Measurements from ENCODE around the gene SMIM12. TPM values are rescaled to one million over a fixed set of nuclear protein-coding genes. Genes with fewer than 3 reads are reported as not detected.

SMIM12 gene
- total RNA-seq, 6 experiments from 2014 or later: 42.0 to 53.6 (median 45.6) TPM

DNA sequence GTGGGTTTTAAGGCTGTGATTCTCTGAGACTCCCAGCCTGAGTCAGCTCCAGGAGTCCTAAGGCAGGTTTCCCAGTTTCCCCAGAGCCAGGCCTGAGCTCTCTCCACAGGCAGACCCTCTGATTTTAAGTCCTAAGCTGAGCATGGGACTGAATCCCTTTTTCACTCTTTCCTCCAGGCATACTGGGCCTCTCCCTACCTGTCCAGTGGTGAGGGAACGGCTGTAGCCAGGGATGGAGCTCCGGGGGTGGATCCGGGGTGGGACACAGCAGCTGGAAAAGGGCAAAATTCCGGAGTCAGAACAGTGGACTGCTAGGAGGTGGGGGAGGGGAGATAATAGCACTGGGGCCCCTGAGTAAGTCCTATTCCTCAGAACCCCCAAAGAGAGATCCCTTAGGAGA, 39.9 kb upstream of the SMIM12 start:
- no peaks in the 10 kb centered on the region for H3K4me1 Mint-ChIP-seq (ENCODE audit: low read depth)
- TF ChIP-seq, protein P1, sequence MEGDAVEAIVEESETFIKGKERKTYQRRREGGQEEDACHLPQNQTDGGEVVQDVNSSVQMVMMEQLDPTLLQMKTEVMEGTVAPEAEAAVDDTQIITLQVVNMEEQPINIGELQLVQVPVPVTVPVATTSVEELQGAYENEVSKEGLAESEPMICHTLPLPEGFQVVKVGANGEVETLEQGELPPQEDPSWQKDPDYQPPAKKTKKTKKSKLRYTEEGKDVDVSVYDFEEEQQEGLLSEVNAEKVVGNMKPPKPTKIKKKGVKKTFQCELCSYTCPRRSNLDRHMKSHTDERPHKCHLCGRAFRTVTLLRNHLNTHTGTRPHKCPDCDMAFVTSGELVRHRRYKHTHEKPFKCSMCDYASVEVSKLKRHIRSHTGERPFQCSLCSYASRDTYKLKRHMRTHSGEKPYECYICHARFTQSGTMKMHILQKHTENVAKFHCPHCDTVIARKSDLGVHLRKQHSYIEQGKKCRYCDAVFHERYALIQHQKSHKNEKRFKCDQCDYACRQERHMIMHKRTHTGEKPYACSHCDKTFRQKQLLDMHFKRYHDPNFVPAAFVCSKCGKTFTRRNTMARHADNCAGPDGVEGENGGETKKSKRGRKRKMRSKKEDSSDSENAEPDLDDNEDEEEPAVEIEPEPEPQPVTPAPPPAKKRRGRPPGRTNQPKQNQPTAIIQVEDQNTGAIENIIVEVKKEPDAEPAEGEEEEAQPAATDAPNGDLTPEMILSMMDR (IDR thresholded peaks at IDR 0.05): no peak

DNA sequence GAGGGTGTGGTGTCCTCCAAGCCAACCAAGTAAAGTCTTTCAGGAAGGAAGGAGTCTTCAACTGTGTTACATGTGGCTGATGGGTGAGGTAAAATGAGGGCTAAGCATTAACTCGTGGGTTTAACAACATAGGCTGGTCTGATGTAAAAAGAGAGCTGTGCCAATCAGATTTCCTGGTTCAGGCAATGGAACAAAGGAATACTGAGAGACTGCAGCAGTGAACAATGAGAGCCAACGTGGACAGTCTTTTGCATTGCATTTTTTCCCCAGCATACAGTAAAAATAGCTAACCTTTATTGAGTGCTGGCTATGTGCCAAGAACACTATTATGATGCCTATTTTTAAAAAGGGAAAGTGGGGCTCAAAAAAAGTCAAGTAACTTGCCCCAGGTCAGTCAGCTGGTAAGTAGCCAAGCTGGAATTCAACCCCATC, 38.8 kb upstream of the SMIM12 start:
- Mint-ChIP-seq H3K27ac (no peak overlapping the region), H3K9me3 (no peaks in the 10 kb centered on the region), H3K4me1 (ENCODE audit: low read depth) (no peaks in the 10 kb centered on the region), H3K4me3 (no peak overlapping the region), H3K27me3 (ENCODE audit: insufficient read depth) (peaks cover 21% of the 10 kb centered on the region), H3K36me3 (ENCODE audit: low read depth) (no peaks in the 10 kb centered on the region)
- TF ChIP-seq, protein P1 (IDR thresholded peaks at IDR 0.05): no peak
- DNase-seq: no peak

More for the DNA sequence above, 39.9 kb upstream of the SMIM12 start:
- Mint-ChIP-seq H3K27me3 (ENCODE audit: insufficient read depth) (peaks cover 21% of the 10 kb centered on the region), H3K9me3 (no peaks in the 10 kb centered on the region), H3K4me3 (no peak overlapping the region), H3K36me3 (ENCODE audit: low read depth) (no peaks in the 10 kb centered on the region), H3K27ac (no peak overlapping the region)
- no peak for DNase-seq

DNA sequence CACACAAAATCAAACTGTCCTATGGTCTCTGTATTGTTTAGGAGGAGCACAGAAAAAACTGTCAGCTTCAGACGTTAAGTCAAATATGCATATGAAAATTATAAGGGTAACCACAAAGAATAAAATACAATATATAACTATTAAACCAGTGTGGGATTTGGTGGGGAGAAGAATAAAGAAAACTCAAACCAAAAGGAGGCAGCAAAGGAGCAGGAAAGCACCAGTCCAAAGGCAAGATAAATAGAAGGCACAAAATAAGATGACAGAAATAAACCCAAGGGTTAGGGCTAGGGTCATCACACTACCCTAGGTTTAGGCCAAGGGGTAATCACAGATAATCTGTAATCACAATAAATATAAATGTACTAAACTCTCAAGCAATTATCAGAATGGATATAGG, 37.1 kb upstream of the SMIM12 start:
- peaks cover 11% of the 10 kb centered on the region for H3K27me3 Mint-ChIP-seq (ENCODE audit: insufficient read depth)
- H3K27ac Mint-ChIP-seq: no peak overlapping the region
- H3K36me3 Mint-ChIP-seq (ENCODE audit: low read depth): peaks cover 11% of the 10 kb centered on the region; the same call in 1 of the 2 replicates
- peak; percentile 6 for DNase-seq
- H3K4me3 Mint-ChIP-seq: no peak overlapping the region
- no peaks in the 10 kb centered on the region for H3K4me1 Mint-ChIP-seq (ENCODE audit: low read depth)
- TF ChIP-seq, protein P1 (IDR thresholded peaks at IDR 0.05): peak; percentile 47; the same call in 1 of the 2 replicates
- peaks cover 14% of the 10 kb centered on the region for H3K9me3 Mint-ChIP-seq

DNA sequence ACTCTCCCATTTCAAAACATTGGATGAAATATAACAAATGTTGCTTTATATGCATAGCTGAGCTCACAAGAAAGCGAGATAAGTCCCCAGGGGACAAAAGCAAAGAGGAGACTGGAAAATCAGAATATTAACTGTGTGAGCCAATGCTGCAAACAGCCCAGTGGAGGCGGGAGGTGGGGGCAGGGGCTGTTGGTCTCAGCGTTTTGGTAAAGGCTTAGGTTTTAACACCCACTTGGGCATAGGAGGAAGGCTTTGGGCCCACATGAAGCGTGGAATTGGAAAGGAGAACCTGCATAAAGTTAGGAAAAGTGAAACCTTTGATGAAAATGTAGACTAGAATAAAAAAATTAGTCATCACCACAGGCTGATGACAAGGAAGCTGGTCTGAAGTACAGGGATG, 30.2 kb upstream of the SMIM12 start:
- Mint-ChIP-seq H3K27ac (no peak overlapping the region), H3K27me3 (ENCODE audit: insufficient read depth) (peaks cover 12% of the 10 kb centered on the region), H3K9me3 (peaks cover 14% of the 10 kb centered on the region), H3K4me1 (ENCODE audit: low read depth) (no peaks in the 10 kb centered on the region), H3K4me3 (no peak overlapping the region), H3K36me3 (ENCODE audit: low read depth) (peaks cover 11% of the 10 kb centered on the region; the same call in 1 of the 2 replicates)
- TF ChIP-seq, protein P1 (IDR thresholded peaks at IDR 0.05): no peak
- DNase-seq: no peak

DNA sequence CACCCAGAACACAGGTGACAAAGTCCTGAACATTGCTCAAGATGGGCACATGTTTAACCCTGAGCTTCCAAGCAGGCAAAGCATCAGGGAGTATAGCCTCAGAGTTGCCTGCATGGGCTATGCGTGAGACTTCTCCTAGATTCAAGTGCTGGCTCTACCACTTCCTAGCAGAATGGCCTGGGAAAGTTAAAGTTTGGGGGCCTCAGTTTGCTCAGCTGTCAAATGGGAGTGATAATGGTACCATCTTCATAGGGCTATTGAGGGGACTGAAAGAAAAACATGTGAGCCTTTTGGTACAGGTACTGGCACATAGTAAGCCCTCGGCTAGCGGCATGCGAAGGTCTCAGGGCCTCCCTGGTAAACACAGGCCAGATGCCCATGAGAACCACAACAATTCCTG, 28.0 kb upstream of the SMIM12 start:
- no peak for DNase-seq
- Mint-ChIP-seq H3K27me3 (ENCODE audit: insufficient read depth) (peaks cover 22% of the 10 kb centered on the region), H3K27ac (no peak overlapping the region), H3K36me3 (ENCODE audit: low read depth) (peaks cover 9% of the 10 kb centered on the region; the same call in 1 of the 2 replicates), H3K9me3 (peaks cover 8% of the 10 kb centered on the region), H3K4me1 (ENCODE audit: low read depth) (no peaks in the 10 kb centered on the region), H3K4me3 (no peak overlapping the region)
- TF ChIP-seq, protein P1 (IDR thresholded peaks at IDR 0.05): no peak
